AG09319 (cell line): ENCODE data around the gene SNX2.
A peak's percentile ranks its signal among the peaks of the same experiment; 100 is the strongest.
"Not testable (repeated sequence)": the region's sequence is repeated elsewhere in the genome, so short reads cannot be mapped to it uniquely, and the experiment has no call there.

Experiments used
- DNase-seq: peaks from one replicate; pipeline ENCODE4 v3.0.0-alpha.2; 2010; ENCODE audit warnings: low read depth; ENCODE audit errors: extremely low read depth
- CTCF ChIP-seq: IDR thresholded peaks from 2 replicates; pipeline ENCODE4 v1.5.1; 2011; ENCODE audit warnings: low read depth, mild to moderate bottlenecking, inconsistent platforms, low read length, moderate library complexity

Gene SNX2

GRCh38 chr5:122844136-122844909, 69.4 kb downstream of the SNX2 start:
- DNase-seq: no peak
- TF ChIP-seq CTCF: no peak

- DNase-seq: no peak
- no peak for TF ChIP-seq CTCF
These were observed 70.0 kb downstream of the SNX2 start for GRCh38 chr5:122844910-122845228.

GRCh38 chr5:122845229-122846050, 70.6 kb downstream of the SNX2 start, which contains the start of gene SNX24:
TSS of gene SNX24 (plus strand) at chr5:122845613. CDS start at chr5:122845634, 21 bp downstream.
- DNase-seq: peak; percentile 37
- no peak for TF ChIP-seq CTCF

DNA sequence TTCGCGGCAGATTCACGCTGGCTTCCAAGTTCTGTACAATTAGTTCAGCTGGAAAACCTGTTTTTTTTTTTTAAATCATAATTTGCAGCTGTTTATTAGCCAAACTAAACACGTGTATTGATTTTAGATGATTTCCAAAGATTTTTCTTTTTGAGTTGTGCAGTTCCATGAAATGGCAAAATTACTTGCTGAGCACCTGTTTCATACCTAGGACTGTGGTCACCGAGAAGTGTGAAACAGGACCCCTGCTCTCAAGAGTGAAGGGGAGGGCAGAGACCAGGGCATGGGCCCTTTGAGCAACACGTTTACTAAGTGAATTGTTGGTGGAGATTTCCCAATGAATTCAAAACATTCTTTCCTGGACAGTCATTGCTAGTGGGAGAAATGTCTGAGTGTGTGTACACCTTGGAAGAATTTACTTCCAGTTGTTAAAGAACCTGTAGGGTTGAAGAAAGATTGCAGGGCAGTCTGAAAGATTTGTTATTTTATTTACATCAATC, 71.2 kb downstream of the SNX2 start:
- TF ChIP-seq CTCF: no peak
- no peak for DNase-seq

DNA sequence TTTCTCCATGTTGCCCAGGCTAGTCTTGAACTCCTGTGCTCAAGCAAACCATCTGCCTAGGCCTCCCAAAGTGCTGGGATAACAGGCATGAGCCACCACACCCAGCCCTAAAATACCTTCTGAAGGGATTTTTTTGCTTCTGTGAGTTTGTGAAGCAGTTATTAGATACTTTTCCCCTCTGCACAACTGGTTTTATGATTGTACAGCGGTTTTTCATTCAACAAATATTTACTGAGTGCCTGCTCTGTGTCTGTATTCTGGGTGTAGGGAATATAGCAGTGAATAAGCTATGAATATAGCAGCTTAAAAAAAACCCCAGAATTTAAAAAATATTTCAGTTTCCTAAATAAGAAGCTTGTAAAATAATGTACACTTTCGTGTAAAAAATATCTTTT, 72.8 kb downstream of the SNX2 start:
- no peak for DNase-seq
- TF ChIP-seq CTCF: no peak

DNA sequence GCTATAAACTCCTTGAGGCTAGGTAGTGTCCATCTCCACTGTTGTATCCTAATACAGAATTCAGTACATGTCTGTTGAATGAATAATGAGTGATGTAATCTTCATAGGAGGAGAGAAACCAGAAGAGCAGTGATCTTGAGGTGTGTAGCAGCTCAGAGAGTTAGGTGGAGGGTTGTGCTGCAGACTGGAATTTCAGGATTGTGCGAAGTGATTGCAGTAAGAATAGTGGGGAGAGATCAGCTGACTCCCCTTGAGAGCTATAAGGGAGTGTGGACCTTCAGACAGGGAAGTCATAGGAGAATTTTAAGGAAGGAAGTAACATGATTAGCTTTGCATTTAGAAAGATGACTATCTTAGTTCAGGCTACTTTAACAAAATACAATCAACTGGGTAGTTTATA, 74.9 kb downstream of the SNX2 start:
- TF ChIP-seq CTCF: no peak
- no peak for DNase-seq

GRCh38 chr5:122857538-122857937, 82.7 kb downstream of the SNX2 start:
- not testable (repeated sequence) for DNase-seq
